K562 (cell line): Measurements from ENCODE around the gene RAB26. TPM values are rescaled to one million over a fixed set of nuclear protein-coding genes. Genes with fewer than 3 reads are reported as not detected.

ENCODE experiments used
- ARID4B ChIP-seq: sonication (generic); formaldehyde crosslinking; IDR thresholded peaks from 2 replicates; pipeline ENCODE4 v1.8.0; 2022; ENCODE audit warnings: mild to moderate bottlenecking, missing genetic modification reagents
- BHLHE40 ChIP-seq: IDR thresholded peaks from 2 replicates; pipeline ENCODE4 v1.6.1; 2011; ENCODE audit warnings: low read length, improper control_type of control experiment
- ESRRB ChIP-seq: fragments of 250-450 bp; sonication (Bioruptor Pico); IDR thresholded peaks from 2 replicates; pipeline ENCODE4 v1.5.0; 2020; ENCODE audit warnings: mild to moderate bottlenecking, moderate library complexity, borderline replicate concordance
- FOXO4 ChIP-seq: fragments of 450-650 bp; formaldehyde crosslinking; IDR thresholded peaks from 2 replicates; pipeline ENCODE4 v1.4.0; 2020; ENCODE audit warnings: mild to moderate bottlenecking, moderate library complexity
- FOXP4 ChIP-seq: sonication (generic); formaldehyde crosslinking; IDR thresholded peaks from 2 replicates; pipeline ENCODE4 v1.8.0; 2022; ENCODE audit warnings: mild to moderate bottlenecking, missing genetic modification reagents, borderline replicate concordance
- HDAC6 ChIP-seq: IDR thresholded peaks from 2 replicates; pipeline ENCODE4 v1.6.1; 2012; ENCODE audit warnings: low read depth, mild to moderate bottlenecking, control low read depth, inconsistent platforms, low read length, moderate library complexity
- HMG20B ChIP-seq: fragments of 250-450 bp; sonication (Bioruptor Pico); IDR thresholded peaks from 2 replicates; pipeline ENCODE4 v1.5.0; 2021; ENCODE audit warnings: mild to moderate bottlenecking
- NCOA1 ChIP-seq: fragments of 450-650 bp; IDR thresholded peaks from 2 replicates; pipeline ENCODE4 v1.6.1; 2016; ENCODE audit warnings: low read depth
- NFE2 ChIP-seq: IDR thresholded peaks from 2 replicates; pipeline ENCODE4 v1.6.1; 2014; ENCODE audit warnings: antibody characterized with exemption, low read depth
- NR0B1 ChIP-seq: fragments of 450-650 bp; IDR thresholded peaks from one replicate; pipeline ENCODE4 v1.6.1; 2018; ENCODE audit warnings: mild to moderate bottlenecking, moderate library complexity; ENCODE audit not compliant: partially characterized antibody
- TEAD4 ChIP-seq, 2 experiments: sonication (generic) in 1 of 2; formaldehyde crosslinking in 1 of 2; IDR thresholded peaks; 2 replicates each; pipeline versions ENCODE4 v1.6.1 to v1.8.0; 2012 to 2022; ENCODE audit warnings: borderline replicate concordance in 1 of 2, inconsistent platforms in 1 of 2, low read length in 1 of 2, mild to moderate bottlenecking in 1 of 2, missing genetic modification reagents in 1 of 2
- U2AF1 ChIP-seq: fragments of 200-400 bp; formaldehyde crosslinking; optimal IDR thresholded peaks from 2 replicates; pipeline ENCODE3; 2017; ENCODE audit warnings: mild to moderate bottlenecking, low read depth, low read length, moderate library complexity
- ZBTB7A ChIP-seq: IDR thresholded peaks from 2 replicates; pipeline ENCODE4 v1.6.1; 2011; ENCODE audit warnings: low read depth, mild to moderate bottlenecking, low read length, moderate library complexity, borderline replicate concordance; ENCODE audit not compliant: control insufficient read depth
- ZNF395 ChIP-seq: fragments of 200-800 bp; sonication (Bioruptor generic); IDR thresholded peaks from 2 replicates; pipeline ENCODE4 v1.6.1; 2017; ENCODE audit warnings: missing genetic modification characterization, missing compliant biosample characterization
- polyA plus RNA-seq, 8 experiments: library from polyadenylated mRNA; depleted of rRNA in 4 of 8; stranded (reverse) in 5 of 8; unstranded in 3 of 8; fragments of >200 nt; fragmentation: Nextera tagmentation in 2 of 8; fragmentation: Illumina TruSeq in 1 of 8; extraction: Ambion mirVana in 2 of 8; extraction: Trizol in 1 of 8; gene quantifications; 2 replicates each; pipeline versions ENCODE4 v1.2.1 to v1.2.3, GENCODE V29; 2011 to 2014; ENCODE audit warnings: inconsistent platforms in 1 of 8, missing spikeins in 1 of 8
- total RNA-seq, 7 experiments: library from RNA; depleted of rRNA in 6 of 7; stranded (reverse); fragments of >200 nt in 6 of 7; fragmentation: Illumina TruSeq in 2 of 7; extraction: Trizol in 2 of 7; gene quantifications; 2 replicates each; pipeline versions ENCODE4 v1.2.1 to v1.2.3, GENCODE V29; 2011 to 2021; ENCODE audit warnings: low replicate concordance in 1 of 7

Gene RAB26
- total and polyA plus RNA-seq, 9 of the 15 experiments (the other 6 are each of a cell fraction or from before 2014, with no cell fraction given): 0.25 to 6.1 (median 2.1) TPM

- TF ChIP-seq FOXP4 (CRISPR knock-in tag): no peak
- peak; percentile 31; the same call in 1 of the 2 replicates for TF ChIP-seq ZBTB7A
- no peak for TF ChIP-seq NR0B1
- TF ChIP-seq ESRRB (CRISPR knock-in tag): no peak
- peak; percentile 52 for TF ChIP-seq BHLHE40
- no peak for TF ChIP-seq ZNF395 (CRISPR knock-in tag)
- TF ChIP-seq NCOA1: no peak
- no peak for TF ChIP-seq HMG20B
- TF ChIP-seq HDAC6: no peak
- TF ChIP-seq U2AF1: no peak
- no peak; the same call in 1 of the 2 replicates for TF ChIP-seq TEAD4 (IDR thresholded peaks at IDR 0.05; ENCODE audit: low read length)
- no peak for TF ChIP-seq TEAD4 (CRISPR knock-in tag; IDR thresholded peaks at IDR 0.05; ENCODE audit: borderline replicate concordance)
- TF ChIP-seq ARID4B (CRISPR knock-in tag): no peak
- no peak for TF ChIP-seq FOXO4 (CRISPR knock-in tag)
- TF ChIP-seq NFE2: peak; percentile 38; the same call in 1 of the 2 replicates
Measured at GRCh38 chr16:2142942-2143877, 5.2 kb upstream of the RAB26 start (continued).
